CD4-positive, alpha-beta T cell treated with Interleukin-21 for 1 hour (primary cell): ENCODE results near the gene DEAF1.

ENCODE experiments used
- DNase-seq: peaks from one replicate; pipeline ENCODE4 v3.0.0-alpha.2; 2020

DEAF1 gene

GRCh38 chr11:620935-621814, 73.8 kb downstream of the DEAF1 start:
- DNase-seq: no peak

GRCh38 chr11:620201-620600, 74.8 kb downstream of the DEAF1 start:
- no peak for DNase-seq

- DNase-seq: no peak
Measured at GRCh38 chr11:619628-620050, 75.4 kb downstream of the DEAF1 start.

- DNase-seq: no peak
Measured at GRCh38 chr11:618856-619627, 76.0 kb downstream of the DEAF1 start.

DNA sequence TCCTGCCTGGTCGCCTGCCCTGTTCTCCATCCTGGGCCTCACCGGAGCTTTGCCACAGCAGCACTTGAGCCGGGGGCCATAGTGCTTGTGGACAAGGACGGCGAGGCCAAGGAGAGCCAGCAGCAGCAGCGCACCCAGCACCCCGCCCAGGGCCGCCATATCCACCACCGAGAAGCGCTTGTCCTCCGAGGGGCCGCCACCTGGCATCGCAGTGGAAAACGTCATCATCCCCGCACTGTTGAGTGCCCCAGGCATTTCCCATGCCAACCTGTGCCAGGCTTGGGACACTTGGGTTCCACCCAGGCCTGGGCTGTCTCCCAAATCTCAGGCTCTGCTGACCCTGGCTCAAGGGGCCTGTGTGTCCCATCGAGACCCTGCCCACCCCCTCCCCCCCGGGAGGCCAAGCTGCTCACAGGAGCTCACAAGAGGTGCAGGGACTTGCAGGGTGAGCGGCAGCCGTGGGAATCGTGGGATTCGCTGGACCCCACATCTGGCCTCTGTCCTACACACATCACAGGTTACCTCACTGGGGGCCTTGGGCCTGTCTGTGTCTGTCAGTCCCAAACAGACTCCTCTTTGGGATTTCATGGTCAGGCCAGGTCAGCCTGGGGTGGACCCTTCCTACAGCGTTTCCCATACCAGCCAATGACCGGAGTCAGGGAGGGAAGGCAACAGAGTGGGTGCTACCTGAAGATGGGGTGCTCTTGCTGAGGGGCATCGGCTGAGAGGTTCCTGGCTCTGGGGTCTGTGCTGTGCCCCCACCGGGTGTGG, 76.9 kb downstream of the DEAF1 start:
- DNase-seq: no peak

DNA sequence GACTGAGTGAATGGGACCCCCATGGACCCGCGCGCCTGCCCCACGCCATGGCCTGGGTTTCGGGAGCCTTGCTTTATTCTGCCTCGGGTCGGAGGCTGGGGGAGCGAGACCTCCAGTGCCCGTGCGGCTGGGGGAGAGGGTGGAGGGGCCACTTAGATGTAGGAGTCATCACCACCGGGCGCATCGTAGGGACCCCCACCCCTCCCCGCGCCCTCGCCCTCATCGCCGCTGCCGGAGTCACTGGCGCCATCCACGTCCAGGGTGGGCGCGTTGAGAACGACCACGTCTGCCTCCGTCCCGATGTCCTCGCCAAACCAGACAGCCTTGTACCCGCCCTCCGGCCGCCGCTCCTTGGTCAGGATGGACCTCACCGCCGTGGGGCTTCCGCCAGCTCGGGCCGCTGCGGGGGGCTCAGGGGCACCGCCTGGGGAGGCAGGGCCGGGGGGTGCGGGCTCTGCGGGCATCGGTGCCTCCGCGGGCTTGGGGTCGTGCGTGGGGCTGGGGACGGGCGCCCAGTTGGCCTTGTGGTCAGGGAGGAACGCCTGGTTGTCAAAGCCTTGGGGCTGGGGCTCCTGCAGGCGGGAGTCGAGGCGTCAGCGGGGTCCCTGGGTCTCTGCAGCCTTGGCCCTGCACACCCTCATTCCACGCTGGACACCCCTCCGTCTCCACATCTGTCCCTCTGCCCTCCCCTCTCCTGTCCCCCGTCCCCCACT, 77.7 kb downstream of the DEAF1 start:
- no peak for DNase-seq

DNA sequence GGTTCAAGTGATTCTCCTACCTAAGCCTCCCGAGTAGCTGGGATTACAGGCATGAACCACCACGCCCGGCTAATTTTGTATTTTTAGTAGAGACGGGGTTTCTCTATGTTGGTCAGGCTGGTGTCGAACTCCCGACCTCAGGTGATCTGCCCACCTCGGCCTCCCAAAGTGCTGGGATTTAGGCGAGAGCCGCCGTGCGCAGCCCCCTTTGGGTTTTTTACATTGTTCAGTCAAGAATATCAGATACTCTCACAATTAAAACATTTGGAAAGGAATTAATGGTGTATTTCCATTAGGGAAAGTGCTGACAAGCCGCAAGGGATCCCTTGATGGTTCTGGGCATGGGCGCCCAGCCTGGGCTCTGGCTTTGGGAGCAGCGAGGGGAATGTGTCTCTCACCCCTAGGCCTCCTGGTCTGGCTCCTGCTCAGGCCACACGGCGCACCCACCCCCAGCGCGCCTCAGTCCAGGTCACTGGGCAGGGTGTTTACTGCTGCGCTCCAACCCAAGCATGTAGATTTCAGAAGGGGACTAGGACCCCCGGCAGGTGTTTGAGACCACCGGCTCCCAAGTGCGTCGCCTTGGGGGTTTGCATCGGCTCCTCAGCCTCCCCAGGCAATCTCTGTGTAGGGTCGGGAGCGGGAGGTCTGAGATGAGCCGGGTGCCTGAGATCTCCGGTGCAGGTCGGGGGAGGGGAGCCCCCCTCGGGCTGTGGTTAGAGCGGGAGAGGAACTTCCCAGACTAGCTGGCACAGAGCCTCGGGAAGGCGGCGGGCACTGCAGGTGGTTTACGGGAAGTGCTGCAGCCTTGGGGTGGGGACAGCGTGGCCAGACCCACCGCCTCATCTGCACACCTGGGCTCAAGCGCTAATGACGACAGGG, 78.5 kb downstream of the DEAF1 start:
- DNase-seq: no peak

GRCh38 chr11:615504-616319, 79.3 kb downstream of the DEAF1 start, which contains the start of gene IRF7:
IRF7 (minus strand) TSS chr11:615950; CDS start chr11:615364, 586 bp downstream.
- DNase-seq: peak; percentile 89

GRCh38 chr11:614623-615503, 80.2 kb downstream of the DEAF1 start:
- DNase-seq: no peak

DNA sequence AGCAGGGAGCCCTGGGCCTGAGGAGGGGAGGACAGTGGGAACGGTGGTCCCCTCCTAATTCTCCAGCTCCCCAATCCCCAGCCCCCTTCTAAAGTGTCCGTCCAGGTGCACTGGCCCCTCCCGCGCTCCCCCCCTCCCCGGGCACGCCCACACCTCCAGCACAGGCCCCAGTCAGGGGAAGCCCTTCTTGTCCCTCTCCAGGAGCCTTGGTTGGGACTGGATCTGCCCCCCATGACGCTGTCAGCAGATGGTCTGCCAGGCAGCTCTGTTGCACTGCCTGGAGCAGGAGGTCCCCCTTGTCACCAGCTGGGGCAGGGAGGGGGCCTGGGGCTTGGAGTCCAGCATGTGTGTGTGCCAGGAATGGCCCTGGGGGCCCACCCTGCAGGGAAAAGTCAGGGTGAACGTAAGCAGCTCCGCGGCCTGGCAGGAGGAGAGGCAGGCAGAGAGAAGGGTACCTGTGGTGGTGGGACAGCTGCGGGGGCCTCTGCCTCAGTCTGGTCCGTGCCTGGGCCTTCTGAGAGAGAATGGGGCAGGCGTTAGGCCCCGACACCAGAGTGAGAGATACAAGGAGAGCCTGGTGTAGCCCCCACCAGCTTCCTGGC, 80.9 kb downstream of the DEAF1 start:
- DNase-seq: no peak

GRCh38 chr11:613369-613968, 81.6 kb downstream of the DEAF1 start:
- DNase-seq: peak; percentile 79

DNA sequence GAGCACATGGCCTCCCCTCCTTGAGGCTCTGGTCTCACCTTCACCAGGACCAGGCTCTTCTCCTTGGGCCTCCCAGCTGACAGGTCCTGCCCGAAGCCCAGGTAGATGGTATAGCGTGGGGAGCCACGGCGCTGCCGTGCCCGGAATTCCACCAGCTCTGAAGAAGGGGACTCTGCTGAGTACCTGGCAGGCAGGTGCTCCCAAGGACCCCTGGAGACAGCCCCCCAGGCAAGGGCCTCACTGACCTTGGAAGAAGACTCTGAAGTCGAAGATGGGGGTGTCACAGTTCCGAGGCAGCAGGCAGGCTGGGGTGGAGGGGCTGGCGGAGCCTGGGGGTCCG, 82.1 kb downstream of the DEAF1 start:
- no peak for DNase-seq

DNA sequence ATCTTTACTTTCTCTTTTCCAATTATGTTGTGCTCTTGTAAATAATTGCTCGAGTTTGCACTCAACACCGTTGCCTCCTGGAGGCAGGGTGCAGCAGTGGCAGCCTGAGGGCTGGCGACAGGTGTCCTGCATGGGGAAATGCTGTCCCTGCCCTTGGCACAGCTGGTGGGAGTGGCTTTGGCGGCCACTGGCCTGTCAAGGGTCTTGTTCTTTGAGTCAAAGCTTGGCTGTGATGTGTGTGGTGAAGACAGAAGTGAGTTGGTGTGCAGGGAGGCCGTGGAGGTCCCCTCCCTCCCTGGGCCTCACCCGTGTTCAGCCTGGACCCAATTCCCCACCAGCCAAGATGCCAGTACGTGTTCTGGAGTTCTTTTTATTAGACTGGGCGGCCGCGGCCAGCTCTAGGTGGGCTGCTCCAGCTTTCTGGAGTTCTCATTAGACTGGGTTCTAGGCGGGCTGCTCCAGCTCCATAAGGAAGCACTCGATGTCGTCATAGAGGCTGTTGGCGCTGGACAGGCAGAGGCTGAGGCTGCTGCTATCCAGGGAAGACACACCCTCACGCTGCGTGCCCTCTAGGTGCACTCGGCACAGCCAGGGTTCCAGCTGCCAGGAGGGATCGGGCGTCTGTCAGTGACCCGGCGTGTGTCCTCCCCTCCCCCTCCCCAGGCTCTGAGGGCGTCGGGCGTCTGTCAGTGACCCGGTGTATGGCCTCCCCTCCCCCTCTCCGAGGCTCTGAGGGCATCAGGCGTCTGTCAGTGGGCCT, 82.6 kb downstream of the DEAF1 start:
- DNase-seq: peak; percentile 27

DNA sequence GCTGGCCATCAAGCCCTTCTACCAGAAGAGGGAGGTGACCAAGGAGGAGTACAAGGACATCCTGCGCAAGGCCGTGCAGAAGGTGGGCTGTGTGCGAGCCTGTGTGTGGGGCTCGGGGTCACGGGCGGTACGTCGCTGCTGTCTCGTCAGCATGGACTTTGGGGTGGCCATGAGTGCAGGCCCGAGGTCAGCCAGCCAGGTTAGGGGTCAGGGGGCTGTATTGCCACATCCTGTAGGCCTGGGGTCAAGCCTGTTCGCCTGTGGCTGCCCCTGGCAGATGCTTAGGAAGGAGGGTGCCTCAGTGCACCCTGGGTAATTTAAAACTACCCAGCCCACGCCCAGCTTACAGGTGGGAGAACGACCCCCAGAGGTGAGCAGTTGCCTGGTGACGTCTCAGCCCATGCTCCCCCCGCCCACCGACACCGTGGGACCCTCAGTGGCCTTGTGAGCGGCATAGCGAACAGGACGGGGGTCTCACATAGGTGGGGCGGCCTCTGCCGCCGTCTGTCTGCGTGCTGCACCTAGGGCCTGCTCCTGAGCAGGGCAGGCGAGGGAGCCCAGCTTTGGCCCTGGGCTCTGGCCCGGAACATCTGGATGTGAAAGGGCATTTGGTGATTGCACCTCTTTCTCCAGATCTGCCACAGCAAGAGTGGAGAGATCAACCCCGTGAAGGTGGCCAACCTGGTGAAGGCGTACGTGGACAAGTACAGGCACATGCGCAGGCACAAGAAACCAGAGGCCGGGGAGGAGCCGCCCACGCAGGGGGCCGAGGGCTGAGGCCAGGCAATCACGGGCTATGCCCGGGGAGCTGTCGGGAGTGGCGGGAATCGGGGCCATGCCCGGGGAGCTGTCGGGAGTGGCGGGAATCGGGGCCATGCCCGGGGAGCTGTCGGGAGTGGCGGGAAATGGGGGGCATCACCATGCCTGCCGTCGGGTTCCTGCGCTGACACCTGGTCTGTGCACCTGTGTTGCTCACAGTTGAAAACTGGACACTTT, 83.7 kb downstream of the DEAF1 start:
- DNase-seq: no peak

GRCh38 chr11:610146-610801, 84.7 kb downstream of the DEAF1 start:
- DNase-seq: no peak

GRCh38 chr11:609341-609811, 85.6 kb downstream of the DEAF1 start:
- no peak for DNase-seq
